NCI-H345 (cell line): ENCODE data around the gene PGAM5.

Experiments used
- DNase-seq: peaks from one replicate; lab custom pipeline; 2025; lab: John Stamatoyannopoulos, UW

PGAM5 gene

GRCh38 chr12:132723015-132723763 lies 12.5 kb downstream of the PGAM5 start:
- no peak for DNase-seq

- no peak for DNase-seq
Observed at GRCh38 chr12:132723764-132724140, 13.1 kb downstream of the PGAM5 start.

GRCh38 chr12:132724506-132725241 lies 14.0 kb downstream of the PGAM5 start:
- no peak for DNase-seq

GRCh38 chr12:132726386-132726785 lies 15.7 kb downstream of the PGAM5 start:
- no peak for DNase-seq

- DNase-seq = no peak
Observed at GRCh38 chr12:132727091-132727794, 16.6 kb downstream of the PGAM5 start.

GRCh38 chr12:132728502-132728901 lies 17.9 kb downstream of the PGAM5 start:
- no peak for DNase-seq

GRCh38 chr12:132729541-132730320 lies 19.1 kb downstream of the PGAM5 start:
- DNase-seq = no peak

GRCh38 chr12:132730353-132730752 lies 19.7 kb downstream of the PGAM5 start:
- DNase-seq = no peak

- DNase-seq = no peak
Observed at GRCh38 chr12:132731574-132731973, 20.9 kb downstream of the PGAM5 start.

- no peak for DNase-seq
Observed at GRCh38 chr12:132734206-132734605, 23.6 kb downstream of the PGAM5 start.

- DNase-seq = no peak
Observed at GRCh38 chr12:132735496-132735895, 24.9 kb downstream of the PGAM5 start.

GRCh38 chr12:132736378-132736777 lies 25.7 kb downstream of the PGAM5 start:
- no peak for DNase-seq

- DNase-seq = no peak
Observed at GRCh38 chr12:132736913-132737312, 26.3 kb downstream of the PGAM5 start.

GRCh38 chr12:132739600-132740312 lies 29.1 kb downstream of the PGAM5 start:
- DNase-seq = no peak

GRCh38 chr12:132740313-132740646 lies 29.6 kb downstream of the PGAM5 start:
- no peak for DNase-seq

- DNase-seq = no peak
Observed at GRCh38 chr12:132740652-132741051, 30.0 kb downstream of the PGAM5 start.

GRCh38 chr12:132741620-132742019 lies 31.0 kb downstream of the PGAM5 start:
- no peak for DNase-seq

- DNase-seq = no peak
Observed at GRCh38 chr12:132743831-132744230, 33.2 kb downstream of the PGAM5 start.

- no peak for DNase-seq
Observed at GRCh38 chr12:132746613-132747012, 36.0 kb downstream of the PGAM5 start.

- no peak for DNase-seq
Observed at GRCh38 chr12:132747395-132747794, 36.8 kb downstream of the PGAM5 start.

GRCh38 chr12:132747896-132748295 lies 37.3 kb downstream of the PGAM5 start:
- no peak for DNase-seq

GRCh38 chr12:132748319-132748718 lies 37.7 kb downstream of the PGAM5 start:
- DNase-seq = no peak
